Astrocyte of the spinal cord (primary cell): ENCODE data around the gene ASTN2.

Source experiments
- DNase-seq: peaks from one replicate; pipeline ENCODE4 v3.0.0; 2011; ENCODE audit warnings: low read depth, low spot score
- H3K4me3 ChIP-seq: 2 replicates; pipeline ENCODE4 v1.5.1; 2011; ENCODE audit warnings: low read depth, mild to moderate bottlenecking, low read length, moderate library complexity
- in situ Hi-C: cut with HindIII; loops from 2 replicates; pipeline ENCODE4 v1.10.0; 2017; ENCODE audit warnings: low sequenced_read_pairs
- TF ChIP-seq, protein P1 (sequence below): IDR thresholded peaks from 2 replicates; pipeline ENCODE4 v1.5.1; 2012; ENCODE audit warnings: low read depth, mild to moderate bottlenecking, low read length, inconsistent platforms

The ASTN2 gene

GRCh38 chr9:116628716-116629115 is 786.1 kb downstream of the ASTN2 start:
- no peak overlapping the region for H3K4me3 ChIP-seq
- in situ Hi-C loops: no loop called here
- peak; percentile 32 for DNase-seq
- TF ChIP-seq, protein P1, sequence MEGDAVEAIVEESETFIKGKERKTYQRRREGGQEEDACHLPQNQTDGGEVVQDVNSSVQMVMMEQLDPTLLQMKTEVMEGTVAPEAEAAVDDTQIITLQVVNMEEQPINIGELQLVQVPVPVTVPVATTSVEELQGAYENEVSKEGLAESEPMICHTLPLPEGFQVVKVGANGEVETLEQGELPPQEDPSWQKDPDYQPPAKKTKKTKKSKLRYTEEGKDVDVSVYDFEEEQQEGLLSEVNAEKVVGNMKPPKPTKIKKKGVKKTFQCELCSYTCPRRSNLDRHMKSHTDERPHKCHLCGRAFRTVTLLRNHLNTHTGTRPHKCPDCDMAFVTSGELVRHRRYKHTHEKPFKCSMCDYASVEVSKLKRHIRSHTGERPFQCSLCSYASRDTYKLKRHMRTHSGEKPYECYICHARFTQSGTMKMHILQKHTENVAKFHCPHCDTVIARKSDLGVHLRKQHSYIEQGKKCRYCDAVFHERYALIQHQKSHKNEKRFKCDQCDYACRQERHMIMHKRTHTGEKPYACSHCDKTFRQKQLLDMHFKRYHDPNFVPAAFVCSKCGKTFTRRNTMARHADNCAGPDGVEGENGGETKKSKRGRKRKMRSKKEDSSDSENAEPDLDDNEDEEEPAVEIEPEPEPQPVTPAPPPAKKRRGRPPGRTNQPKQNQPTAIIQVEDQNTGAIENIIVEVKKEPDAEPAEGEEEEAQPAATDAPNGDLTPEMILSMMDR: no peak

- no peak for DNase-seq
- in situ Hi-C loops: no loop called here
- H3K4me3 ChIP-seq: no peak overlapping the region
- TF ChIP-seq, protein P1: no peak
These were observed 787.4 kb downstream of the ASTN2 start for GRCh38 chr9:116627433-116627832.

DNA sequence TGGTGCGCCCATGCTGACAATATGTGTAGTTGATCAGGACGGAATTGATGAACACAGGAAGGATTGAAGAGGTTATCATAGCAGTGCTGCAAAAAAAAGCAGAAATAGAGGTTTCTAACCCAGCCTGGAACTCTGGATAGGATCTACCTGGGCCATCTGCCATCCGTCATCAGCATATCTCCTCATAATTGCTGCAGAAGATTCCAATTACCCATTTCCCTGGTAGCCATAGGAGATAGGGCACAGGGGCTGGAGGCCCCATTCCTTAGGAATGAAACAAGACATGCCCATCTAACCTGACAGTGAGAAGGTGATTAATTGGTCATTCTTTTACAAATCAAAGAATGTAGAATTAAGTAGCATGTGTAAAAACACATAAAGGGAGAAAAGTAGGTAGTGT is 788.1 kb downstream of the ASTN2 start:
- DNase-seq: no peak
- in situ Hi-C loops: no loop called here
- TF ChIP-seq, protein P1: no peak
- H3K4me3 ChIP-seq: no peak overlapping the region

- H3K4me3 ChIP-seq: no peak overlapping the region
- in situ Hi-C loops: no loop called here
- DNase-seq: no peak
- TF ChIP-seq, protein P1: no peak
These were observed 791.1 kb downstream of the ASTN2 start for GRCh38 chr9:116623715-116624114.

GRCh38 chr9:116617389-116617788 is 797.5 kb downstream of the ASTN2 start:
- DNase-seq: no peak
- in situ Hi-C loops: no loop called here

DNA sequence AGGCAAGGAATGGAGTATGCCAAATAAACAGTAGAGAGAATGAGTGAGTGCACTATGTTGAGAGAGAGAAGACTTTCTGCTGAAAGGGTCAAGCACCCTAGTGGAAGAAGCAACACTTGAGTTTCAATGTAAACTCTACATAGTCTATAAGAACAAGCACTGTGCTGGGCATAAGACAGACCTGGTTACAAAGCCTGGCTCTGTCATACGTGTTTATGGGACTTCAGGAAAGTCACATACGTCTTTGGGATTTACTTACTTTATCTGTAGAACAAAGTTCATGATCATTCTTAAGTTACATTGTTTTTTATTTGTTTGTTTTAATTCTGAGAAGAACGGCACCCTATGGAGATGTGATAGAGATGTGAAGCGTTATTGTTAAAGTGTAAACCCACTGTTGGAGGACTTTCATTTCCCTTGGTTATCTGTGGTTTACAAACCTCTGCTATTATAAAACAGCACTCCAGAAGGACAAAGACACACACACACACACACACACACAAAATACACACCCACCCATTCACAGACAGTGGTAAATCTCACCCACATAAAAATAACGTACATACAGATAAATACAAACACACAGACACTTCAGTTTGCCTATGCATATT is 798.4 kb downstream of the ASTN2 start:
- H3K4me3 ChIP-seq: no peak overlapping the region
- in situ Hi-C loops: no loop called here
- TF ChIP-seq, protein P1: no peak
- no peak for DNase-seq

More at GRCh38 chr9:116617389-116617788, 797.5 kb downstream of the ASTN2 start:
- TF ChIP-seq, protein P1: no peak
- no peak overlapping the region for H3K4me3 ChIP-seq
